SK-N-SH (cell line): Measurements from ENCODE around the gene KCNJ9. TPM values are rescaled to one million over a fixed set of nuclear protein-coding genes. Genes with fewer than 3 reads are reported as not detected.

Experiments used
- CTCF ChIA-PET: fragments of 300-600, 350-600 bp; formaldehyde crosslinking; extraction: SDS; loops from one replicate; lab custom pipeline; 2021; lab: Yijun Ruan, JAX
- POLR2A ChIA-PET: fragments of 350-600 bp; sonication (Branson Sonifier 250); formaldehyde crosslinking; extraction: SDS; loops from one replicate; lab custom pipeline; 2020; ENCODE audit warnings: antibody characterized with exemption, inconsistent platforms; lab: Yijun Ruan, JAX
- DNase-seq: peaks from one replicate; pipeline ENCODE4 v3.0.0; 2012
- H2AFZ ChIP-seq: fragments of 200-600 bp; sonication (generic); 2 replicates; pipeline ENCODE4 v1.8.1; 2016; ENCODE audit warnings: antibody characterized with exemption, mild to moderate bottlenecking, low read depth
- H3F3A ChIP-seq: fragments of 200-600 bp; sonication (generic); replicated peaks from 2 replicates; pipeline ENCODE3; 2016; ENCODE audit warnings: antibody characterized with exemption, mild to moderate bottlenecking; ENCODE audit not compliant: insufficient read depth
- H3K27ac ChIP-seq, 2 experiments: fragments of 200-500 bp in 1 of 2; fragments of 200-600 bp in 1 of 2; sonication (Bioruptor generic) in 1 of 2; sonication (generic), shearing (Covaris generic) in 1 of 2; 2 replicates each; pipeline versions ENCODE4 v1.5.1 to v1.6.1; 2014 to 2016; ENCODE audit warnings: low read depth in 2 of 2, inconsistent platforms in 1 of 2, low read length in 1 of 2, mild to moderate bottlenecking in 1 of 2, mixed read lengths in 1 of 2
- H3K27me3 ChIP-seq: fragments of 200-600 bp; sonication (generic), shearing (Covaris generic); 2 replicates; pipeline ENCODE4 v1.6.1; 2016; ENCODE audit warnings: mixed run types; ENCODE audit not compliant: insufficient read depth
- H3K36me3 ChIP-seq, 2 experiments: fragments of 200-500 bp in 1 of 2; fragments of 200-600 bp in 1 of 2; sonication (Bioruptor generic) in 1 of 2; sonication (generic) in 1 of 2; replicated peaks in 1 of 2; 2 replicates each; pipeline versions ENCODE3 to v1.5.1; 2014 to 2016; ENCODE audit warnings: low read length in 1 of 2, mild to moderate bottlenecking in 1 of 2; ENCODE audit not compliant: insufficient read depth in 2 of 2, control insufficient read depth in 1 of 2
- H3K4me1 ChIP-seq, 2 experiments: fragments of 200-500 bp in 1 of 2; fragments of 200-600 bp in 1 of 2; sonication (Bioruptor generic) in 1 of 2; sonication (generic), shearing (Covaris generic) in 1 of 2; 2 replicates each; pipeline versions ENCODE4 v1.5.1 to v1.6.1; 2014 to 2016; ENCODE audit warnings: low read depth in 1 of 2, low read length in 1 of 2, mixed run types in 1 of 2; ENCODE audit not compliant: insufficient read depth in 2 of 2, control insufficient read depth in 1 of 2
- H3K4me2 ChIP-seq: fragments of 200-600 bp; sonication (generic), shearing (Covaris generic); 2 replicates; pipeline ENCODE4 v1.6.1; 2017; ENCODE audit warnings: mixed run types
- H3K4me3 ChIP-seq, 2 experiments: fragments of 200-500 bp in 1 of 2; fragments of 200-600 bp in 1 of 2; sonication (Bioruptor generic) in 1 of 2; sonication (generic), shearing (Covaris generic) in 1 of 2; 2 replicates each; pipeline versions ENCODE4 v1.5.1 to v1.8.1; 2014 to 2016; ENCODE audit warnings: low read depth in 2 of 2, inconsistent platforms in 1 of 2, low read length in 1 of 2, mild to moderate bottlenecking in 1 of 2, mixed read lengths in 1 of 2, moderate library complexity in 1 of 2
- H3K79me2 ChIP-seq: fragments of 200-600 bp; sonication (generic); 2 replicates; pipeline ENCODE4 v1.8.1; 2017; ENCODE audit warnings: mild to moderate bottlenecking; ENCODE audit not compliant: insufficient read depth
- H3K9ac ChIP-seq: fragments of 200-600 bp; sonication (generic); 2 replicates; pipeline ENCODE4 v1.6.1; 2017; ENCODE audit warnings: mixed run types
- H3K9me2 ChIP-seq: fragments of 200-600 bp; sonication (generic); 2 replicates; pipeline ENCODE4 v1.6.1; 2017; ENCODE audit warnings: mixed run types
- H3K9me3 ChIP-seq: fragments of 200-600 bp; sonication (generic); 2 replicates; pipeline ENCODE4 v1.6.1; 2017; ENCODE audit warnings: mixed run types, mild to moderate bottlenecking, moderate library complexity
- H4K20me1 ChIP-seq: fragments of 200-600 bp; sonication (generic); 2 replicates; pipeline ENCODE4 v1.6.1; 2017; ENCODE audit warnings: mild to moderate bottlenecking, mixed run types; ENCODE audit not compliant: insufficient read depth
- CTCF ChIP-seq: fragments of 200-600 bp; sonication (generic); IDR thresholded peaks from 2 replicates; pipeline ENCODE4 v1.6.1; 2017; ENCODE audit warnings: antibody characterized with exemption, mild to moderate bottlenecking, moderate library complexity
- ELF1 ChIP-seq: IDR thresholded peaks from 2 replicates; pipeline ENCODE4 v1.4.0; 2012
- EP300 ChIP-seq, 2 experiments: IDR thresholded peaks; 2 replicates each; pipeline versions ENCODE4 v1.4.0 to v1.6.1; 2012; ENCODE audit warnings: borderline replicate concordance in 1 of 2, low read depth in 1 of 2, low read length in 1 of 2
- EZH2phosphoT487 ChIP-seq: fragments of 200-600 bp; sonication (generic); IDR thresholded peaks from 2 replicates; pipeline ENCODE4 v1.6.1; 2017; ENCODE audit warnings: low read depth, mixed run types, mild to moderate bottlenecking, antibody characterized with exemption, moderate library complexity, borderline replicate concordance
- FOXJ3 ChIP-seq: sonication (generic); formaldehyde crosslinking; IDR thresholded peaks from 2 replicates; pipeline ENCODE4 v1.5.1; 2020; ENCODE audit warnings: mild to moderate bottlenecking, missing genetic modification reagents
- FOXM1 ChIP-seq: IDR thresholded peaks from 2 replicates; pipeline ENCODE4 v1.4.0; 2012; ENCODE audit warnings: low read depth, mild to moderate bottlenecking
- JUND ChIP-seq: IDR thresholded peaks from 2 replicates; pipeline ENCODE4 v1.4.0; 2012
- MEF2A ChIP-seq: IDR thresholded peaks from 2 replicates; pipeline ENCODE4 v1.4.0; 2012; ENCODE audit warnings: low read depth, borderline replicate concordance
- NFIC ChIP-seq: IDR thresholded peaks from 2 replicates; pipeline ENCODE4 v1.4.0; 2012; ENCODE audit warnings: borderline replicate concordance
- RFX5 ChIP-seq: IDR thresholded peaks from 2 replicates; pipeline ENCODE4 v1.6.1; 2012; ENCODE audit warnings: mild to moderate bottlenecking, improper control_type of control experiment, low read length
- SIN3A ChIP-seq: IDR thresholded peaks from 2 replicates; pipeline ENCODE4 v1.6.1; 2012; ENCODE audit warnings: low read depth, mild to moderate bottlenecking, low read length, moderate library complexity, borderline replicate concordance
- SMC3 ChIP-seq: IDR thresholded peaks from 2 replicates; pipeline ENCODE4 v1.6.1; 2012; ENCODE audit warnings: low read depth, low read length, improper control_type of control experiment
- TAF1 ChIP-seq: IDR thresholded peaks from 2 replicates; pipeline ENCODE4 v1.6.1; 2012; ENCODE audit warnings: low read depth, mild to moderate bottlenecking, low read length, moderate library complexity, borderline replicate concordance
- TEAD4 ChIP-seq: IDR thresholded peaks from 2 replicates; pipeline ENCODE4 v1.4.0; 2012; ENCODE audit warnings: mild to moderate bottlenecking, borderline replicate concordance; ENCODE audit not compliant: insufficient read depth
- USF2 ChIP-seq: fragments of 150-350 bp; IDR thresholded peaks from 2 replicates; pipeline ENCODE4 v1.6.1; 2017; ENCODE audit warnings: antibody characterized with exemption, low read length, low read depth, borderline replicate concordance
- YY1 ChIP-seq: IDR thresholded peaks from 2 replicates; pipeline ENCODE4 v1.4.0; 2012; ENCODE audit warnings: low read depth, mild to moderate bottlenecking
- ZBTB33 ChIP-seq: IDR thresholded peaks from 2 replicates; pipeline ENCODE4 v1.4.0; 2012; ENCODE audit warnings: low read depth, borderline replicate concordance
- WGBS: methylation state at CpG from one replicate; pipeline ENCODE4 v1.1.6; 2017; ENCODE audit warnings: low lambda C conversion rate; 5-methylcytosine and 5-hydroxymethylcytosine counted together
- polyA plus RNA-seq, 3 experiments: library from polyadenylated mRNA; depleted of rRNA; stranded (reverse); fragments of >200 nt; gene quantifications; 2 replicates each; pipeline ENCODE4 v1.2.3, GENCODE V29; 2012
- TF ChIP-seq, protein P1 (sequence below): fragments of 150-350 bp; IDR thresholded peaks from 2 replicates; pipeline ENCODE4 v1.6.1; 2016; ENCODE audit warnings: mild to moderate bottlenecking, low read depth, low read length
- TF ChIP-seq, protein P2 (sequence below): IDR thresholded peaks from 2 replicates; pipeline ENCODE4 v1.4.0; 2012; ENCODE audit warnings: low read depth
- TF ChIP-seq, protein P3 (sequence below): IDR thresholded peaks from 2 replicates; pipeline ENCODE4 v1.6.1; 2012; ENCODE audit warnings: mild to moderate bottlenecking, low read depth, low read length, moderate library complexity

The KCNJ9 gene
- polyA plus RNA-seq, 1 of the 3 experiments (the other 2 are of a cell fraction), result 0.02 TPM

- peaks cover 7 to 31% of the 10 kb centered on the region in 2 experiments; a peak in 1 of 4 replicates for H3K4me1 ChIP-seq
- DNase-seq, result peak; percentile 86
- no peaks in the 10 kb centered on the region for H3K9me2 ChIP-seq
- H3K9me3 ChIP-seq, result no peaks in the 10 kb centered on the region
- WGBS, result 20% methylated on average over 11 of the region's 13 CpGs
- POLR2A ChIA-PET, result interaction anchor here (0.6 to 2.0 kb wide), 2 partner anchors 118 to 151 kb away, joined by 3 to 8 read pairs; no protein-coding TSS in a partner anchor
- no peaks in the 10 kb centered on the region for H3K36me3 ChIP-seq
- no peak overlapping the region for H3K27ac ChIP-seq
- H3K79me2 ChIP-seq, result no peaks in the 10 kb centered on the region
- no peaks in the 10 kb centered on the region for H4K20me1 ChIP-seq
- H3K4me3 ChIP-seq, result no peak overlapping the region; a peak in 1 of 4 replicates
- CTCF ChIA-PET, result interaction anchor here (0.6 to 6.8 kb wide), 67 partner anchors 9 to 306 kb away, joined by 3 to 105 read pairs (median 4); partner anchors contain the start of genes ATP1A2, CASQ1, DCAF8 and PEX19
- no peaks in the 10 kb centered on the region for H3K27me3 ChIP-seq
- peak overlapping the region; percentile 84; the same call in 1 of the 2 replicates for H2AFZ ChIP-seq
- H3F3A ChIP-seq, result peaks cover 11% of the 10 kb centered on the region
- H3K9ac ChIP-seq, result no peak overlapping the region; the same call in 1 of the 2 replicates
- peak overlapping the region; percentile 65; the same call in 1 of the 2 replicates for H3K4me2 ChIP-seq
- TF ChIP-seq, protein P1, sequence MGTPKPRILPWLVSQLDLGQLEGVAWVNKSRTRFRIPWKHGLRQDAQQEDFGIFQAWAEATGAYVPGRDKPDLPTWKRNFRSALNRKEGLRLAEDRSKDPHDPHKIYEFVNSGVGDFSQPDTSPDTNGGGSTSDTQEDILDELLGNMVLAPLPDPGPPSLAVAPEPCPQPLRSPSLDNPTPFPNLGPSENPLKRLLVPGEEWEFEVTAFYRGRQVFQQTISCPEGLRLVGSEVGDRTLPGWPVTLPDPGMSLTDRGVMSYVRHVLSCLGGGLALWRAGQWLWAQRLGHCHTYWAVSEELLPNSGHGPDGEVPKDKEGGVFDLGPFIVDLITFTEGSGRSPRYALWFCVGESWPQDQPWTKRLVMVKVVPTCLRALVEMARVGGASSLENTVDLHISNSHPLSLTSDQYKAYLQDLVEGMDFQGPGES, result no peak
- peak; percentile 90 for TF ChIP-seq SMC3
- TF ChIP-seq YY1, result no peak
- TF ChIP-seq SIN3A, result peak; percentile 65; the same call in 1 of the 2 replicates
- TF ChIP-seq TEAD4, result no peak
- no peak for TF ChIP-seq JUND
- TF ChIP-seq FOXM1, result no peak
- no peak for TF ChIP-seq ELF1
- TF ChIP-seq EP300 (IDR thresholded peaks at IDR 0.05; ENCODE audit: borderline replicate concordance in 1 of 2, low read depth in 1 of 2, low read length in 1 of 2), result no peak
- 0 out of 2 replicates have a peak, but pooled peaks have one; percentile 36 for TF ChIP-seq FOXJ3 (CRISPR knock-in tag)
- no peak for TF ChIP-seq ZBTB33
- TF ChIP-seq, protein P2, sequence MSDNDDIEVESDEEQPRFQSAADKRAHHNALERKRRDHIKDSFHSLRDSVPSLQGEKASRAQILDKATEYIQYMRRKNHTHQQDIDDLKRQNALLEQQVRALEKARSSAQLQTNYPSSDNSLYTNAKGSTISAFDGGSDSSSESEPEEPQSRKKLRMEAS, result peak; percentile 77; the same call in 1 of the 2 replicates
- no peak for TF ChIP-seq EZH2phosphoT487
- TF ChIP-seq RFX5, result peak; percentile 71; the same call in 1 of the 2 replicates
- no peak for TF ChIP-seq USF2
- TF ChIP-seq CTCF, result peak; percentile 95
- TF ChIP-seq, protein P3, sequence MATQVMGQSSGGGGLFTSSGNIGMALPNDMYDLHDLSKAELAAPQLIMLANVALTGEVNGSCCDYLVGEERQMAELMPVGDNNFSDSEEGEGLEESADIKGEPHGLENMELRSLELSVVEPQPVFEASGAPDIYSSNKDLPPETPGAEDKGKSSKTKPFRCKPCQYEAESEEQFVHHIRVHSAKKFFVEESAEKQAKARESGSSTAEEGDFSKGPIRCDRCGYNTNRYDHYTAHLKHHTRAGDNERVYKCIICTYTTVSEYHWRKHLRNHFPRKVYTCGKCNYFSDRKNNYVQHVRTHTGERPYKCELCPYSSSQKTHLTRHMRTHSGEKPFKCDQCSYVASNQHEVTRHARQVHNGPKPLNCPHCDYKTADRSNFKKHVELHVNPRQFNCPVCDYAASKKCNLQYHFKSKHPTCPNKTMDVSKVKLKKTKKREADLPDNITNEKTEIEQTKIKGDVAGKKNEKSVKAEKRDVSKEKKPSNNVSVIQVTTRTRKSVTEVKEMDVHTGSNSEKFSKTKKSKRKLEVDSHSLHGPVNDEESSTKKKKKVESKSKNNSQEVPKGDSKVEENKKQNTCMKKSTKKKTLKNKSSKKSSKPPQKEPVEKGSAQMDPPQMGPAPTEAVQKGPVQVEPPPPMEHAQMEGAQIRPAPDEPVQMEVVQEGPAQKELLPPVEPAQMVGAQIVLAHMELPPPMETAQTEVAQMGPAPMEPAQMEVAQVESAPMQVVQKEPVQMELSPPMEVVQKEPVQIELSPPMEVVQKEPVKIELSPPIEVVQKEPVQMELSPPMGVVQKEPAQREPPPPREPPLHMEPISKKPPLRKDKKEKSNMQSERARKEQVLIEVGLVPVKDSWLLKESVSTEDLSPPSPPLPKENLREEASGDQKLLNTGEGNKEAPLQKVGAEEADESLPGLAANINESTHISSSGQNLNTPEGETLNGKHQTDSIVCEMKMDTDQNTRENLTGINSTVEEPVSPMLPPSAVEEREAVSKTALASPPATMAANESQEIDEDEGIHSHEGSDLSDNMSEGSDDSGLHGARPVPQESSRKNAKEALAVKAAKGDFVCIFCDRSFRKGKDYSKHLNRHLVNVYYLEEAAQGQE, result 0 out of 2 replicates have a peak, but pooled peaks have one; percentile 24
- TF ChIP-seq TAF1, result no peak
- TF ChIP-seq MEF2A, result no peak
- TF ChIP-seq NFIC, result no peak
Measured at GRCh38 chr1:160101037-160101716, 19.8 kb downstream of the KCNJ9 start.
